H1 (cell line): ENCODE measurements around the gene EXOSC7. TPM values are rescaled to one million over a fixed set of nuclear protein-coding genes. Genes with fewer than 3 reads are reported as not detected.

Source experiments
- CTCF ChIA-PET: fragments of 300-600 bp; sonication (Branson Sonifier 250); formaldehyde crosslinking; loops from one replicate; lab custom pipeline; 2021; ENCODE audit not compliant: partially characterized antibody; lab: Charles Lee
- POLR2A ChIA-PET: fragments of 300-600 bp; sonication (Branson Sonifier 250); formaldehyde crosslinking; loops from one replicate; lab custom pipeline; 2021; ENCODE audit warnings: inconsistent platforms; ENCODE audit not compliant: partially characterized antibody; lab: Charles Lee
- DNase-seq, 2 experiments: peaks; one replicate each; pipeline versions ENCODE4 v3.0.0 to v3.0.0-alpha.2; 2010 to 2022; ENCODE audit warnings: low spot score in 2 of 2, low read depth in 1 of 2, mixed read lengths in 1 of 2
- FAIRE-seq: peaks from 2 replicates; lab custom pipeline; 2011; peaks lifted over from hg19 to GRCh38; lab: Jason Lieb, UNC
- H2AFZ ChIP-seq: 2 replicates; pipeline ENCODE4 v1.8.1; 2012; ENCODE audit warnings: low read length, inconsistent platforms
- H2AK5ac ChIP-seq: 2 replicates; pipeline ENCODE4 v1.6.1; 2013; ENCODE audit warnings: low read depth, low read length
- H2BK120ac ChIP-seq: replicated peaks from 2 replicates; pipeline ENCODE3; 2013; ENCODE audit warnings: low read depth, low read length, inconsistent platforms
- H2BK12ac ChIP-seq: 2 replicates; pipeline ENCODE4 v1.6.1; 2013; ENCODE audit warnings: low read depth, low read length
- H2BK15ac ChIP-seq: 2 replicates; pipeline ENCODE4 v1.6.1; 2013; ENCODE audit warnings: low read length
- H2BK20ac ChIP-seq: 2 replicates; pipeline ENCODE4 v1.6.1; 2013; ENCODE audit warnings: low read length
- H2BK5ac ChIP-seq: 2 replicates; pipeline ENCODE4 v1.6.1; 2013; ENCODE audit warnings: low read depth, low read length
- H3K14ac ChIP-seq: 2 replicates; pipeline ENCODE4 v1.6.1; 2013; ENCODE audit warnings: inconsistent platforms; ENCODE audit not compliant: insufficient read length
- H3K18ac ChIP-seq: 2 replicates; pipeline ENCODE4 v1.6.1; 2013; ENCODE audit warnings: low read length; ENCODE audit errors: extremely low read depth
- H3K23ac ChIP-seq: 2 replicates; pipeline ENCODE4 v1.6.1; 2013; ENCODE audit warnings: inconsistent platforms; ENCODE audit not compliant: insufficient read length
- H3K23me2 ChIP-seq: 2 replicates; pipeline ENCODE4 v1.6.1; 2013; ENCODE audit warnings: low read depth, low read length
- H3K27ac ChIP-seq: 2 replicates; pipeline ENCODE4 v1.6.1; 2011; ENCODE audit warnings: low read depth, low read length, inconsistent platforms
- H3K27me3 ChIP-seq, 4 experiments: replicated peaks in 1 of 4; 1 replicate in 1 of 4; 2 replicates in 3 of 4; pipeline versions ENCODE4 v1.6.1 to v1.8.1; 2011 to 2013; ENCODE audit warnings: low read length in 3 of 4, mild to moderate bottlenecking in 3 of 4, inconsistent platforms in 2 of 4, mixed read lengths in 2 of 4, moderate library complexity in 1 of 4; ENCODE audit not compliant: control insufficient read depth in 3 of 4, insufficient read depth in 3 of 4; ENCODE audit errors: extremely low read depth in 1 of 4
- H3K36me3 ChIP-seq, 4 experiments: 2 replicates each; pipeline versions ENCODE4 v1.6.1 to v1.8.1; 2011 to 2013; ENCODE audit warnings: mild to moderate bottlenecking in 4 of 4, low read length in 3 of 4, moderate library complexity in 2 of 4, control low read depth in 1 of 4, inconsistent platforms in 1 of 4; ENCODE audit not compliant: insufficient read depth in 4 of 4, control insufficient read depth in 2 of 4
- H3K4ac ChIP-seq: replicated peaks from 2 replicates; pipeline ENCODE3; 2013; ENCODE audit warnings: low read length, low read depth, mixed read lengths, inconsistent platforms; ENCODE audit not compliant: insufficient read length
- H3K4me1 ChIP-seq, 4 experiments: replicated peaks in 1 of 4; 1 replicate in 1 of 4; 2 replicates in 3 of 4; pipeline versions ENCODE4 v1.6.1 to v1.8.1; 2011 to 2013; ENCODE audit warnings: low read length in 3 of 4, inconsistent platforms in 2 of 4, mixed read lengths in 1 of 4; ENCODE audit not compliant: insufficient read depth in 4 of 4, control insufficient read depth in 3 of 4
- H3K4me2 ChIP-seq, 2 experiments: 2 replicates each; pipeline versions ENCODE4 v1.6.1 to v1.8.1; 2011 to 2013; ENCODE audit warnings: low read depth in 2 of 2, low read length in 2 of 2, control low read depth in 1 of 2, inconsistent platforms in 1 of 2, mild to moderate bottlenecking in 1 of 2; ENCODE audit not compliant: insufficient read depth in 1 of 2
- H3K4me3 ChIP-seq, 4 experiments: fragments of 200-600, 300-600 bp in 1 of 4; sonication (generic), shearing (Covaris generic), sonication (Bioruptor Twin) in 1 of 4; 2 replicates each; pipeline versions ENCODE4 v1.5.1 to v1.8.1; 2011 to 2016; ENCODE audit warnings: low read length in 4 of 4, low read depth in 3 of 4, control low read depth in 2 of 4, inconsistent platforms in 2 of 4, mild to moderate bottlenecking in 2 of 4, mixed read lengths in 1 of 4, moderate library complexity in 1 of 4; ENCODE audit not compliant: insufficient read depth in 2 of 4; ENCODE audit errors: extremely low read depth in 1 of 4
- H3K56ac ChIP-seq: replicated peaks from 2 replicates; pipeline ENCODE3; 2013; ENCODE audit warnings: low read depth, mild to moderate bottlenecking, mixed read lengths, low read length, inconsistent platforms; ENCODE audit not compliant: insufficient read length
- H3K79me1 ChIP-seq: 2 replicates; pipeline ENCODE4 v1.6.1; 2013; ENCODE audit warnings: low read depth, low read length, control low read depth
- H3K79me2 ChIP-seq, 2 experiments: 2 replicates each; pipeline versions ENCODE4 v1.6.1 to v1.8.1; 2012 to 2013; ENCODE audit warnings: low read length in 2 of 2, mild to moderate bottlenecking in 2 of 2, inconsistent platforms in 1 of 2; ENCODE audit not compliant: insufficient read depth in 2 of 2, control insufficient read depth in 1 of 2
- H3K9ac ChIP-seq, 4 experiments: replicated peaks in 1 of 4; 1 replicate in 1 of 4; 2 replicates in 3 of 4; pipeline versions ENCODE4 v1.6.1 to v1.8.1; 2011 to 2013; ENCODE audit warnings: low read depth in 3 of 4, low read length in 3 of 4, control low read depth in 2 of 4, mild to moderate bottlenecking in 2 of 4, moderate library complexity in 2 of 4, inconsistent platforms in 1 of 4; ENCODE audit errors: extremely low read depth in 1 of 4
- H3K9me3 ChIP-seq, 2 experiments: 2 replicates each; pipeline versions ENCODE4 v1.6.1 to v1.8.1; 2012 to 2013; ENCODE audit warnings: mild to moderate bottlenecking in 2 of 2, moderate library complexity in 2 of 2, control low read depth in 1 of 2, inconsistent platforms in 1 of 2, low read depth in 1 of 2, low read length in 1 of 2, mixed read lengths in 1 of 2; ENCODE audit not compliant: insufficient read depth in 2 of 2
- H4K20me1 ChIP-seq, 2 experiments: replicated peaks in 1 of 2; 2 replicates each; pipeline versions ENCODE3 to v1.8.1; 2011 to 2013; ENCODE audit warnings: inconsistent platforms in 2 of 2, low read length in 2 of 2, mild to moderate bottlenecking in 1 of 2; ENCODE audit not compliant: insufficient read depth in 2 of 2, control insufficient read depth in 1 of 2
- H4K5ac ChIP-seq: 2 replicates; pipeline ENCODE4 v1.6.1; 2013; ENCODE audit warnings: low read length, low read depth, mixed read lengths, inconsistent platforms; ENCODE audit not compliant: insufficient read length
- H4K8ac ChIP-seq: 2 replicates; pipeline ENCODE4 v1.8.0; 2013; ENCODE audit warnings: mild to moderate bottlenecking, moderate library complexity, low read length, inconsistent platforms; ENCODE audit not compliant: insufficient read depth; ENCODE audit errors: extremely low read depth
- H4K91ac ChIP-seq: replicated peaks from 2 replicates; pipeline ENCODE3; 2013; ENCODE audit warnings: low read length, mixed read lengths, inconsistent platforms; ENCODE audit not compliant: insufficient read length
- NANOG ChIP-seq: IDR thresholded peaks from 2 replicates; pipeline ENCODE4 v1.6.1; 2011; ENCODE audit warnings: low read length, low read depth, mild to moderate bottlenecking, inconsistent platforms; ENCODE audit not compliant: insufficient read depth, poor library complexity, severe bottlenecking
- SIRT6 ChIP-seq: IDR thresholded peaks from one replicate; pipeline ENCODE4 v1.7.1; 2012; ENCODE audit warnings: low read length, inconsistent platforms
- ZNF274 ChIP-seq: IDR thresholded peaks from 2 replicates; pipeline ENCODE4 v1.7.0; 2012; ENCODE audit warnings: low read length, borderline replicate concordance; ENCODE audit errors: extremely low read depth
- WGBS, 2 experiments: shearing (Covaris generic) in 1 of 2; methylation state at CpG; one replicate each; pipeline versions ENCODE4 v1.1.6 to v1.1.7; 2013 to 2015; ENCODE audit warnings: low lambda C conversion rate in 2 of 2, mixed read lengths in 2 of 2, inconsistent platforms in 1 of 2, low coverage in 1 of 2, missing lambda C conversion rate in 1 of 2; ENCODE audit not compliant: insufficient replicate concordance in 2 of 2, insufficient coverage in 1 of 2, insufficient read length in 1 of 2; ENCODE audit errors: extremely low coverage in 1 of 2, missing lambda C conversion rate in 1 of 2; 5-methylcytosine and 5-hydroxymethylcytosine counted together
- polyA plus RNA-seq, 7 experiments: library from polyadenylated mRNA; depleted of rRNA in 3 of 7; stranded (reverse) in 5 of 7; unstranded in 2 of 7; fragments of >200 nt in 5 of 7; fragments of 200-250 nt in 2 of 7; gene quantifications; 1 replicate in 5 of 7; 2 replicates in 1 of 7; 4 replicates in 1 of 7; pipeline versions ENCODE4 v1.2.1 to v1.2.3, GENCODE V29; 2011 to 2013; ENCODE audit warnings: missing spikeins in 2 of 7, mixed read lengths in 2 of 7
- total RNA-seq: library from RNA; stranded (reverse); fragmentation: NEBNext Ultra II Directional; extraction: Animal tissue kit (Norgen Biotek cat#: 25700); gene quantifications from 2 replicates; pipeline ENCODE4 v1.2.1, GENCODE V29; 2021

Gene EXOSC7
- total and polyA plus RNA-seq, 2 of the 8 experiments (the other 6 are each of a cell fraction or from before 2014, with no cell fraction given) = 92.7 to 94.5 TPM

DNA sequence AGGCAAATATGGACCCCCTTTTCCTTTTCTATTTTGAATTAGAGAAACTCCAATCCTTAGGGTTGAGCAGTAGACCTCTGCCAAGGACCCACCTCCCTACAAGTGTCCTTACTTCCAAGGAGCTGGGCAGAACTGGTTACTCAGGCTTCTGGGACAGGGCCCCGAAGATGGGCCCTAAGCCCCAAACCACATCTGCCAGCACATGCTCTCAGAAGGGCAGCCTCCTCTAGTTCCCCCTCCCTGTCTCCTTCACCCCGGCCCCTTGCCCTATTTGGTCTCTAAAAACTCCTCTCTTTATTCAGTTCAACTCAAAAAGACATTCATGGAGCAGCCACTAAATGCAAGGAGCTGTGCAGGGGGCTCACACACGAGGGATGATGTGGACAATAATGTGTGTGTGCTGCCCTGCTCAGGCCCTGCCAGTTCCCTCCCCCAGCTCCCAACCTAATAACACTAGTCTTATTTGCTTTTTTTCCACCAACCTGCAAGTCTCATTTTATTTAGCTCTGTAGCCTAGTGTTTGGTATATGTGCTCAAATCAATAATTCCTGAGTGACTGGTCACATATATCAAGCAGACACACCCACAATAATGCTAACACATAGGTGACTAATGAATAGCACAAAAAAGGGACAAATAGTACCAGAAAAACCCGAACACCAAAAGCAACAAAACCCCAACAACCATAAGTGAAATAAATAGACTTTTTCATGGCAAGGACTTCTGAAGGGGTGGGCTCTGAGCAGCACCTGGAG, 12.3 kb upstream of the EXOSC7 start:
- Histone ChIP-seq H3K79me1 (peaks cover 9% of the 10 kb centered on the region), H3K56ac (no peak overlapping the region), H2AK5ac (no peak overlapping the region), H3K4me2 (no peak overlapping the region), H2BK12ac (no peak overlapping the region), H3K9ac (no peak overlapping the region), H3K9me3 (no peaks in the 10 kb centered on the region), H3K4me1 (no peaks in the 10 kb centered on the region), H3K23me2 (no peaks in the 10 kb centered on the region), H3K79me2 (peaks cover 6 to 88% of the 10 kb centered on the region in 2 experiments), H2AFZ (no peak overlapping the region), H2BK20ac (no peak overlapping the region), H3K4me3 (no peak overlapping the region), H4K8ac (no peak overlapping the region), H3K4ac (no peak overlapping the region), H3K36me3 (no peaks in the 10 kb centered on the region), H3K18ac (no peak overlapping the region), H4K5ac (no peak overlapping the region), H2BK15ac (no peak overlapping the region), H3K14ac (no peak overlapping the region), H2BK120ac (no peak overlapping the region), H2BK5ac (no peak overlapping the region), H3K27me3 (peaks cover 0 to 1% (median 0%) of the 10 kb centered on the region in 4 experiments; a peak in 1 of 7 replicates), H4K20me1 (peaks cover 0 to 4% of the 10 kb centered on the region in 2 experiments), H3K23ac (no peak overlapping the region), H4K91ac (no peak overlapping the region), H3K27ac (no peak overlapping the region)
- DNase-seq (no peak), FAIRE-seq (no peak)
- POLR2A ChIA-PET = interaction anchor here (5.2 kb wide), 1 partner anchor 13 kb away, joined by 34 read pairs; the partner anchor contains the start of genes EXOSC7 and ZDHHC3
- no peak for TF ChIP-seq NANOG
- no peak for TF ChIP-seq SIRT6
- TF ChIP-seq ZNF274 = no peak
- 85% methylated on average over 4 of the region's 4 CpGs; no CpG with 5 or more reads in 1 of the 2 experiments for WGBS, 2 experiments
- CTCF ChIA-PET = interaction anchor here (0.9 to 1.4 kb wide), 3 partner anchors 9 to 49 kb away, joined by 3 to 5 read pairs (median 4); no protein-coding TSS in a partner anchor
